A172 (cell line): ENCODE results near the gene TTLL9. TPM values are rescaled to one million over a fixed set of nuclear protein-coding genes. Genes with fewer than 3 reads are reported as not detected.
A peak's percentile ranks its signal among the peaks of the same experiment; 100 is the strongest.
"Not testable (repeated sequence)": the region's sequence is repeated elsewhere in the genome, so short reads cannot be mapped to it uniquely, and the experiment has no call there.

Experiments used
- DNase-seq: peaks from one replicate; pipeline ENCODE4 v3.0.0-alpha.2; 2015; ENCODE audit warnings: low spot score
- total RNA-seq: library from RNA; depleted of rRNA; stranded (reverse); fragments of >200 nt; shearing (Covaris generic); gene quantifications from 2 replicates; pipeline ENCODE4 v1.2.3, GENCODE V29; 2014; rRNA removed

TTLL9 gene, protein sequence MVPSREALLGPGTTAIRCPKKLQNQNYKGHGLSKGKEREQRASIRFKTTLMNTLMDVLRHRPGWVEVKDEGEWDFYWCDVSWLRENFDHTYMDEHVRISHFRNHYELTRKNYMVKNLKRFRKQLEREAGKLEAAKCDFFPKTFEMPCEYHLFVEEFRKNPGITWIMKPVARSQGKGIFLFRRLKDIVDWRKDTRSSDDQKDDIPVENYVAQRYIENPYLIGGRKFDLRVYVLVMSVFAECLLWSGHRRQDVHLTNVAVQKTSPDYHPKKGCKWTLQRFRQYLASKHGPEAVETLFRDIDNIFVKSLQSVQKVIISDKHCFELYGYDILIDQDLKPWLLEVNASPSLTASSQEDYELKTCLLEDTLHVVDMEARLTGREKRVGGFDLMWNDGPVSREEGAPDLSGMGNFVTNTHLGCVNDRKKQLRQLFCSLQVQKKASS
- 0.12 and 0.24 TPM in 2 replicates for total RNA-seq

GRCh38 chr20:31869942-31870725, at the start of gene TTLL9, which contains the start of gene DUSP15:
Gene TTLL9, plus strand, starts transcription at chr20:31870634. Its CDS starts 493 bp downstream, at chr20:31871127.
Gene DUSP15, minus strand, starts transcription at chr20:31870527. Its CDS starts 190 bp downstream, at chr20:31870337.
- DNase-seq = no peak

- DNase-seq = no peak
These were observed 49.0 kb upstream of the TTLL9 start for GRCh38 chr20:31821427-31821826.

GRCh38 chr20:31822421-31823330, 47.8 kb upstream of the TTLL9 start:
- peak; percentile 91 for DNase-seq

GRCh38 chr20:31823360-31824124, 46.9 kb upstream of the TTLL9 start:
- DNase-seq = no peak

- no peak for DNase-seq
These were observed 46.3 kb upstream of the TTLL9 start for GRCh38 chr20:31824125-31824485.

GRCh38 chr20:31824554-31825313, 45.7 kb upstream of the TTLL9 start:
- no peak for DNase-seq

DNA sequence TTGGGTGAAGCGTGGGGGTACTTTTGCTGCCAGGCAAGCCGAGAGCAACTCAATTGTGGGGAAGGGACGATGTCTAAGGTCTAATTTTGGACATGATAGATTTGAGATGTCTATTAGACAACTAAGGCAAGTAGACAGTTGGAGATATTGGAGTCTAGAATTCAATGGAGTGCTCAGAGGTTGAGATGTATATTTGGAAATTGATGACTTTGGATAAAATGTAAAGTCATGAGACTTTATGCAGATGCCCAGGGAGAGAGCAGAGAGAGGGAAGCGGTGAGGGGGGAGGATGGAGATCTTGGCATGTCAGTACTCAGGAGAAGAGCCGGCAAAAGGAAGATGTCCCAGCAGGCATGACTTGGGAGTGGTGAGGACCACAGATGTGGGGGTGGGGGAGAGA, 44.4 kb upstream of the TTLL9 start:
- DNase-seq = no peak

- no peak for DNase-seq
These were observed 43.4 kb upstream of the TTLL9 start for GRCh38 chr20:31827059-31827458.

- not testable (repeated sequence) for DNase-seq
These were observed 42.4 kb upstream of the TTLL9 start for GRCh38 chr20:31828016-31828415.

GRCh38 chr20:31829731-31830130, 40.7 kb upstream of the TTLL9 start:
- no peak for DNase-seq

- no peak for DNase-seq
These were observed 39.9 kb upstream of the TTLL9 start for GRCh38 chr20:31830406-31830981.

DNA sequence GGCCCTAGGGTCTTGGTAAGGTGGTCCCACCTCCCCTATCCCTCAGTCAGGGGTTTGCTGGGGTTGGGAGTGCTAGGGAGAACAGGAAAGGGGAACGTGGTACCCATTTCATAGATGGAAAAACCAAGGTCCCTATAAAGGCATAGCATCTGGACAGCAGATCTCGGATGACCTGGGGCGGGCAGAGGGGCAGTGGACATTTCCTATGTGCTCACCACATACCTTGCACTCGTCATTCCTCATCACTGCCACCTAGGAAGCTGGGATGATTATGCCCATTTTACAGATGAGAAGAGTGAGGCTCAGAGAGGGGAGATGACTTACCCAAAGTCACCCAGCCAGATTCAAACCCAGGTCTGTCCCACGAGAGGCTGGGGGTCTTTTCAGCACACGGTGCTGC, 39.2 kb upstream of the TTLL9 start:
- no peak for DNase-seq

GRCh38 chr20:31831771-31832306, 38.6 kb upstream of the TTLL9 start:
- DNase-seq = no peak

DNA sequence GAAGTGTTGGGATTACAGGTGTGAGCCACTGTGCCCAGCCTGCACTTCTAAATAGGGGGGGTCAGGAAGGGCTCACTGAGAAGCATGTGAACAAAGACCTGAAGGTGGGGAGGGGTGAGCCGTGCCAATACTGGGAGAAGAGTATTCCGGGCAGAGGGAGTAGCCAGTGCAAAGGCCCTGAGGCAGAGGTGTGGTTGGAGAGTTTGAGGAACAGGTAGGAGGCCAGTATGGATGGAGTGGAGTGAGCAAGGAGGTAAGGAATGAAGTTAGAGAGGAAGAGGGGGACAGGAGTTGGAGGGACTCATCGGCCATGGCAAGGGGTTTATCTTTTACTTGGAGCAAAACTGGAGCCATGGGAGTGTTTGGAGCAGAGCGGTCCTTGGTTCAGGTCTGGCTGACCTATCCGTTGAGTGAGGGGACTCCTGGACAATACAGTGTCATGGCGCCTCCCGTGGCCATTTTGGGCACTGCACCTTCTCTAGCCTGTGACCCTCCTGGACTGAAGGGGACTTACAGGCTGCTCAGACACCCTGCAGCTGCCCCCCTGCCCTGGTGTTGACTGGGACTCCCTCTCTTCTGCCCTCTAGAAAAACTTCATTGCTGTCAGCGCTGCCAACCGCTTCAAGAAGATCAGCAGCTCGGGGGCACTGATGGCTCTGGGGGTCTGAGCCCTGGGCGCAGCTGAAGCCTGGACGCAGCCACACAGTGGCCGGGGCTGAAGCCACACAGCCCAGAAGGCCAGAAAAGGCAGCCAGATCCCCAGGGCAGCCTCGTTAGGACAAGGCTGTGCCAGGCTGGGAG, 37.1 kb upstream of the TTLL9 start:
- DNase-seq = peak; percentile 69

DNA sequence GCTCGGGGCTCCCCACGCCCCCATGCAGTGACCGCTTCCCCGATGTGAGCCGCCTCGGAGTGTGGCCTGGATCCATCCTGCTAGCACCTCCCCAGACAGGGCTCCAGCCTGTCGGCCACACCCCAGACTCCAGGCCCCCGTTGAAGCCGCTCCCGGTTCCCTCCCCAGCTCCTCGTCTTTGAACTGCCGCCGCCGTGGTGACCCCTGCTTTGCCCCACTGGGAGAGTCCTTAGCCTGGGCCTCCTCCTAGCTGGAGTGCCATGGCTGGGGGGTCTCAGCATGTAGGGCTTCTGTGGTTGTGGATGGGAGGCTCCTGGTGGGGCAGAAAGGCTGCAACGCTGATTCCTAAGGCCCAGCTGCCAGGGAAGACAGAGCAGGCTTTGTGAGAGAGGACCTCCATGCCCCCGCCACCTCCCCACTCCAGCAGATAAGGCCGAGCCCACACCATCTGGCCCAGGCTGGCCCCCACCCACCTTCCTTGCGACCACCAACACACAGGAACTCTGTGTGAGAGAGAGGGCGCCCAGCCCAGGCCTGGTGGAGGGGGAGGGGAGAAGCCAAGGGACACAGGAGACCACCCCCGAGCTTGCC, 36.4 kb upstream of the TTLL9 start:
- no peak for DNase-seq

GRCh38 chr20:31835554-31835953, 34.9 kb upstream of the TTLL9 start:
- no peak for DNase-seq

- DNase-seq = peak; percentile 96
These were observed 34.2 kb upstream of the TTLL9 start for GRCh38 chr20:31835977-31836852.
